Measurements from ENCODE around the gene ATP5F1D. TPM values are rescaled to one million over a fixed set of nuclear protein-coding genes. Genes with fewer than 3 reads are reported as not detected.

ATP5F1D gene
- total and polyA plus RNA-seq, 2 of the 13 experiments (the other 11 are each of a cell fraction or from before 2014, with no cell fraction given) = 39.4 to 78.7 TPM

- TF ChIP-seq ZNF10 (CRISPR knock-in tag; IDR thresholded peaks at IDR 0.05; ENCODE audit: borderline replicate concordance, low read depth) (no peak), ZNF737 (CRISPR knock-in tag; IDR thresholded peaks at IDR 0.05; ENCODE audit: borderline replicate concordance) (no peak), ETS1 (CRISPR knock-in tag; IDR thresholded peaks at IDR 0.05) (no peak), YEATS4 (CRISPR knock-in tag; IDR thresholded peaks at IDR 0.05; ENCODE audit: borderline replicate concordance) (no peak), ZNF460 (CRISPR knock-in tag; IDR thresholded peaks at IDR 0.05; ENCODE audit: borderline replicate concordance) (no peak), NCOA1 (CRISPR knock-in tag; IDR thresholded peaks at IDR 0.05) (no peak), FOSL2 (CRISPR knock-in tag; IDR thresholded peaks at IDR 0.05) (peak; percentile 99), ATF7 (IDR thresholded peaks at IDR 0.05) (peak; percentile 73), ATF7 (CRISPR knock-in tag; IDR thresholded peaks at IDR 0.05) (peak; percentile 98), IRF9 (CRISPR knock-in tag; IDR thresholded peaks at IDR 0.05; ENCODE audit: borderline replicate concordance) (no peak), KAT2B (IDR thresholded peaks at IDR 0.05; ENCODE audit: borderline replicate concordance, low read depth, low read length) (no peak), HNRNPK (IDR thresholded peaks at IDR 0.05; ENCODE audit: low read depth, low read length, poor library complexity, severe bottlenecking) (no peak), ZBTB43 (CRISPR knock-in tag; conservative IDR thresholded peaks at IDR 0.05) (0 out of 2 replicates have a peak, but pooled peaks have one; percentile 27), ZNF230 (CRISPR knock-in tag; IDR thresholded peaks at IDR 0.05) (no peak; the same call in 1 of the 2 replicates), RBAK (CRISPR knock-in tag; IDR thresholded peaks at IDR 0.05) (no peak), ZNF780A (CRISPR knock-in tag; IDR thresholded peaks at IDR 0.05) (no peak; the same call in 1 of the 2 replicates), ZNF484 (CRISPR knock-in tag; IDR thresholded peaks at IDR 0.05; ENCODE audit: borderline replicate concordance, low read depth) (no peak), MAFF (IDR thresholded peaks at IDR 0.05; ENCODE audit: low read depth, low read length) (no peak), ZNF446 (CRISPR knock-in tag; IDR thresholded peaks at IDR 0.05) (no peak), ZBTB37 (CRISPR knock-in tag; IDR thresholded peaks at IDR 0.05) (no peak), ZBTB39 (CRISPR knock-in tag; IDR thresholded peaks at IDR 0.05) (0 out of 2 replicates have a peak, but pooled peaks have one; percentile 16), ZNF564 (CRISPR knock-in tag; IDR thresholded peaks at IDR 0.05) (no peak), ZNF713 (CRISPR knock-in tag; IDR thresholded peaks at IDR 0.05) (0 out of 2 replicates have a peak, but pooled peaks have one; percentile 37)
These were observed 23.5 kb downstream of the ATP5F1D start (continued) for GRCh38 chr19:1264801-1265614.

Measured in HepG2 (cell line).